DOHH2 (cell line): ENCODE data around the gene FAM174C.

Experiments
- EZH2phosphoT487 ChIP-seq: fragments of 200-600 bp; sonication (generic); IDR thresholded peaks from 2 replicates; pipeline ENCODE4 v1.6.1; 2017; ENCODE audit warnings: borderline replicate concordance, mild to moderate bottlenecking, antibody characterized with exemption, low read length, moderate library complexity, mixed read lengths
- TF ChIP-seq, protein P1 (sequence below): fragments of 200-600 bp; sonication (generic); IDR thresholded peaks from one replicate; pipeline ENCODE4 v1.5.1; 2014; ENCODE audit warnings: antibody characterized with exemption, mild to moderate bottlenecking, low read depth, low read length; ENCODE audit not compliant: poor library complexity, severe bottlenecking

DNA sequence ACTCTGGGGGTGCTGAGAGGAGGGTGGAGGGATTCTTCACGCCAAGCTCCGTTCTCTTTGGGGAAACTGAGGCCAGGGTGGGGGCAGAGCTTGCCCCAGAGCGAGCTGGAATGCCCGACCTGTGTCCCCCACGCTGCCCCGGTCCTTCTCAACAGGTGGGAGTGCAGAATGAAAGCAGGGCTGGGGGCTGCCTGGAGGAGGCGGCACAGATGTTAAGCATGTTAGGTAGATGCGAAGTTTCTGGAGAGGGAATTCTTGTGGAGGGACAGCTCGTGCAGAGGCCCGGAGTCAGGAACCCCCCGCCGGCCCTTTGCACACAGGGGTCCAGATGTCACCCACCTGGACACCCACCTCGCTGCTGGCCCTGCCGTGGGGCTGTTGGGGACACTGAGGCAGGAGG, 19.4 kb downstream of the FAM174C start:
- no peak for TF ChIP-seq EZH2phosphoT487
- TF ChIP-seq, protein P1, sequence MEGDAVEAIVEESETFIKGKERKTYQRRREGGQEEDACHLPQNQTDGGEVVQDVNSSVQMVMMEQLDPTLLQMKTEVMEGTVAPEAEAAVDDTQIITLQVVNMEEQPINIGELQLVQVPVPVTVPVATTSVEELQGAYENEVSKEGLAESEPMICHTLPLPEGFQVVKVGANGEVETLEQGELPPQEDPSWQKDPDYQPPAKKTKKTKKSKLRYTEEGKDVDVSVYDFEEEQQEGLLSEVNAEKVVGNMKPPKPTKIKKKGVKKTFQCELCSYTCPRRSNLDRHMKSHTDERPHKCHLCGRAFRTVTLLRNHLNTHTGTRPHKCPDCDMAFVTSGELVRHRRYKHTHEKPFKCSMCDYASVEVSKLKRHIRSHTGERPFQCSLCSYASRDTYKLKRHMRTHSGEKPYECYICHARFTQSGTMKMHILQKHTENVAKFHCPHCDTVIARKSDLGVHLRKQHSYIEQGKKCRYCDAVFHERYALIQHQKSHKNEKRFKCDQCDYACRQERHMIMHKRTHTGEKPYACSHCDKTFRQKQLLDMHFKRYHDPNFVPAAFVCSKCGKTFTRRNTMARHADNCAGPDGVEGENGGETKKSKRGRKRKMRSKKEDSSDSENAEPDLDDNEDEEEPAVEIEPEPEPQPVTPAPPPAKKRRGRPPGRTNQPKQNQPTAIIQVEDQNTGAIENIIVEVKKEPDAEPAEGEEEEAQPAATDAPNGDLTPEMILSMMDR: no peak
